ENCODE results near the gene RCC1.
"Not testable (repeated sequence)": the region's sequence is repeated elsewhere in the genome, so short reads cannot be mapped to it uniquely, and the experiment has no call there.

GRCh38 chr1:28525002-28525642 is 19.3 kb downstream of the RCC1 start:
- TF ChIP-seq CTCF, POLR2A (IDR thresholded peaks at IDR 0.05): not testable (repeated sequence)
